Ascending aorta (tissue), 2 donors: ENCODE data around the gene FSTL4. TPM values are rescaled to one million over a fixed set of nuclear protein-coding genes. Genes with fewer than 3 reads are reported as not detected.

Experiments used
- DNase-seq, 2 donors: peaks; one replicate each; pipeline ENCODE4 v3.0.0-alpha.2; 2019; ENCODE audit warnings: low spot score in 2 of 2
- H3K27ac ChIP-seq, 2 donors: fragments of 200-600 bp; sonication (generic); one replicate each; pipeline ENCODE4 v1.5.1; 2016 to 2017; ENCODE audit warnings: mild to moderate bottlenecking in 1 of 2
- H3K27me3 ChIP-seq: fragments of 200-600 bp; sonication (generic); one replicate; pipeline ENCODE4 v1.5.1; 2017
- H3K36me3 ChIP-seq, 2 donors: fragments of 200-600 bp; sonication (generic); one replicate each; pipeline ENCODE4 v1.5.1; 2016
- H3K4me1 ChIP-seq, 2 donors: fragments of 200-600 bp; sonication (generic); one replicate each; pipeline ENCODE4 v1.5.1; 2016 to 2017; ENCODE audit warnings: mild to moderate bottlenecking in 1 of 2
- H3K4me3 ChIP-seq, 2 donors: fragments of 200-600 bp; sonication (generic); one replicate each; pipeline ENCODE4 v1.5.1; 2016 to 2017; ENCODE audit warnings: mild to moderate bottlenecking in 1 of 2
- H3K9me3 ChIP-seq, 2 donors: fragments of 200-600 bp; sonication (generic); one replicate each; pipeline ENCODE4 v1.5.1; 2016
- intact Hi-C: fragments of 100-400 bp; cut with DNase I; formaldehyde crosslinking; loops from one replicate; pipeline ENCODE4 v1.15.1; 2023
- total RNA-seq: library from RNA; depleted of rRNA; stranded (reverse); fragments of >200 nt; gene quantifications from one replicate; pipeline ENCODE4 v1.1.0, GENCODE V29; 2016
- TF ChIP-seq, protein P1 (sequence below), 3 experiments: fragments of 200-600 bp in 2 of 3; fragments of 450-650 bp in 1 of 3; sonication (generic) in 2 of 3; IDR thresholded peaks; one replicate each; pipeline ENCODE4 v1.5.1; 2016 to 2019; ENCODE audit warnings: antibody characterized with exemption in 3 of 3, mild to moderate bottlenecking in 1 of 3, moderate library complexity in 1 of 3

The FSTL4 gene
- total RNA-seq, 1 donor from 2014 or later, result 0.11 TPM

GRCh38 chr5:133230823-133231578 is 381.3 kb downstream of the FSTL4 start:
- intact Hi-C loops, result no loop called here
- no peak for DNase-seq
- TF ChIP-seq, protein P1, sequence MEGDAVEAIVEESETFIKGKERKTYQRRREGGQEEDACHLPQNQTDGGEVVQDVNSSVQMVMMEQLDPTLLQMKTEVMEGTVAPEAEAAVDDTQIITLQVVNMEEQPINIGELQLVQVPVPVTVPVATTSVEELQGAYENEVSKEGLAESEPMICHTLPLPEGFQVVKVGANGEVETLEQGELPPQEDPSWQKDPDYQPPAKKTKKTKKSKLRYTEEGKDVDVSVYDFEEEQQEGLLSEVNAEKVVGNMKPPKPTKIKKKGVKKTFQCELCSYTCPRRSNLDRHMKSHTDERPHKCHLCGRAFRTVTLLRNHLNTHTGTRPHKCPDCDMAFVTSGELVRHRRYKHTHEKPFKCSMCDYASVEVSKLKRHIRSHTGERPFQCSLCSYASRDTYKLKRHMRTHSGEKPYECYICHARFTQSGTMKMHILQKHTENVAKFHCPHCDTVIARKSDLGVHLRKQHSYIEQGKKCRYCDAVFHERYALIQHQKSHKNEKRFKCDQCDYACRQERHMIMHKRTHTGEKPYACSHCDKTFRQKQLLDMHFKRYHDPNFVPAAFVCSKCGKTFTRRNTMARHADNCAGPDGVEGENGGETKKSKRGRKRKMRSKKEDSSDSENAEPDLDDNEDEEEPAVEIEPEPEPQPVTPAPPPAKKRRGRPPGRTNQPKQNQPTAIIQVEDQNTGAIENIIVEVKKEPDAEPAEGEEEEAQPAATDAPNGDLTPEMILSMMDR (IDR thresholded peaks at IDR 0.05), result no peak
- H3K27ac ChIP-seq, result no peak overlapping the region
- H3K27me3 ChIP-seq, result no peaks in the 10 kb centered on the region
- H3K4me1 ChIP-seq, result no peaks in the 10 kb centered on the region
- no peak overlapping the region for H3K4me3 ChIP-seq
- H3K36me3 ChIP-seq, result no peaks in the 10 kb centered on the region
- no peaks in the 10 kb centered on the region for H3K9me3 ChIP-seq

DNA sequence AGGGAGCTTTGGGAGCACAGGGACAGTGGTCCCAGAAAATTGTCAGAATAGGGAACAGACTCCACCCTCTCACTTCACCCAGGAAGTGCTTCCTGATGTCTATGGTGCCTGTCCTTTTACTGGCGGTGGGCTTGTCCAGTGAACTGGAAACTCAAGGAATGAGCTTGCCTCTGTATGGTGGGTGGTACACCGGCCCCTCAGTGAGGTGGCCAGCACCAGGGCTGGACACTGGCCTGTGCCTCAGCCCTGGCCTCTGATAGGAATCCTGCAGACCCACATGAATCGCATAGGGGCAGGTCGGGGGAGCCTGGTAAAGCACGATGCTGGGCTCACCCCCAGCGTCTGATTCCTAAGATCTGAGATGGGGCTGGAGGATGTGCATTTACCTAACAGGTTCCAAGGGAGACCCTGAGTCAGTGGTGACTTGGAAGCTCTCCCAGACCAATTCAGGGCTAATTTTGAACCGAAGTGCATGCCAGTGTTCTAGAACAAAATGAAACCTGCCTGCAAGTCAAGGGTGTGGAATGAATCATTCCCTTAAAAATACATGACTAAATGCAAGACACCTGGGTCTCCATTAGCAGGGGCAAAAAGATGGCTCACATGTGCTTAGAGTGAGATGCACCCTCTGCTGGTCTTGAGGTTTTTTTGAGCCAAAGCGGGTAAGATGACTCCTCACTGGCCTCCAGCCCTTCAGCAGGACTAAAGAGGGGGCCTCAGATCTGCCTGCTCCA is 382.2 kb downstream of the FSTL4 start:
- intact Hi-C loops, result no loop called here
- TF ChIP-seq, protein P1 (IDR thresholded peaks at IDR 0.05), result no peak
- no peak overlapping the region for H3K27ac ChIP-seq
- no peak overlapping the region for H3K4me3 ChIP-seq
- no peaks in the 10 kb centered on the region for H3K36me3 ChIP-seq
- H3K27me3 ChIP-seq, result no peaks in the 10 kb centered on the region
- no peaks in the 10 kb centered on the region for H3K4me1 ChIP-seq
- no peaks in the 10 kb centered on the region for H3K9me3 ChIP-seq
- no peak for DNase-seq

GRCh38 chr5:133228316-133228715 is 384.0 kb downstream of the FSTL4 start:
- intact Hi-C loops, result no loop called here
- Histone ChIP-seq H3K36me3 (no peaks in the 10 kb centered on the region), H3K27me3 (no peaks in the 10 kb centered on the region), H3K27ac (no peak overlapping the region), H3K4me3 (no peak overlapping the region), H3K4me1 (no peaks in the 10 kb centered on the region), H3K9me3 (no peaks in the 10 kb centered on the region)
- TF ChIP-seq, protein P1 (IDR thresholded peaks at IDR 0.05), result no peak
- DNase-seq, result no peak

DNA sequence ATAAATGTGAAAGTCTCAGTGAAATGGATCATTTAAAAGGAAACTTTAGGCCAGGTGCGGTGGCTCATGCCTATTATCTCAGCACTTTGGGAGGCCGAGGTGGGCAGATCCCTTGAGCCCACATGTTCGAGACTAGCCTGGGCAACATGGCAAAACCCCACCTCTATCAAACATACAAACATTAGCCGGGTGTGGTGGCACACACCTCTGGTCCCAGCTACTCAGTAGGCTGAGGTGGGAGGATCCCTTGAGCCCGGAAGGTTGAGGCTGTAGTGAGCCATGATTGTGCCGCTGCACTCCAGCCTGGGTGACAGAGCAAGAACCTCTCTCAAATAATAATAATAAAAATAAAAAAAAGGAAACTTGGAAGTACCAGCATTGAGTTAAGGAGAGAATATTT is 384.4 kb downstream of the FSTL4 start:
- no peak overlapping the region for H3K27ac ChIP-seq
- H3K4me3 ChIP-seq, result no peak overlapping the region
- H3K9me3 ChIP-seq, result no peaks in the 10 kb centered on the region
- DNase-seq, result no peak
- H3K27me3 ChIP-seq, result no peaks in the 10 kb centered on the region
- TF ChIP-seq, protein P1 (IDR thresholded peaks at IDR 0.05), result no peak
- no peaks in the 10 kb centered on the region for H3K36me3 ChIP-seq
- no peaks in the 10 kb centered on the region for H3K4me1 ChIP-seq
- intact Hi-C loops, result no loop called here

- intact Hi-C loops, result no loop called here
- TF ChIP-seq, protein P1 (IDR thresholded peaks at IDR 0.05), result no peak
Measured at GRCh38 chr5:133227082-133227481, 385.3 kb downstream of the FSTL4 start.

More at GRCh38 chr5:133227082-133227481, 385.3 kb downstream of the FSTL4 start:
- H3K27me3 ChIP-seq, result no peaks in the 10 kb centered on the region
- no peaks in the 10 kb centered on the region for H3K36me3 ChIP-seq
- no peaks in the 10 kb centered on the region for H3K9me3 ChIP-seq
- H3K4me3 ChIP-seq, result no peak overlapping the region
- DNase-seq, result no peak
- no peaks in the 10 kb centered on the region for H3K4me1 ChIP-seq
- no peak overlapping the region for H3K27ac ChIP-seq
